OCI-LY7 (cell line): ENCODE measurements around the gene RAB11FIP4. TPM values are rescaled to one million over a fixed set of nuclear protein-coding genes. Genes with fewer than 3 reads are reported as not detected.

Experiments used
- BruUV-seq: library from RNA; stranded (reverse); fragments of 400-500 nt; replicated peaks from 2 replicates; lab custom pipeline; 2021; lab: Mats Ljungman, UMichigan
- CTCF ChIA-PET: fragments of 300-600 bp; sonication (Branson Sonifier 250); formaldehyde crosslinking; loops from one replicate; lab custom pipeline; 2022; ENCODE audit warnings: antibody characterized with exemption; ENCODE audit not compliant: unreplicated experiment; lab: Charles Lee
- POLR2A ChIA-PET: fragments of 300-600 bp; sonication (Branson Sonifier 250); formaldehyde crosslinking; loops from one replicate; lab custom pipeline; 2022; ENCODE audit warnings: antibody characterized with exemption; lab: Charles Lee
- DNase-seq: peaks from one replicate; pipeline ENCODE4 v3.0.0-alpha.2; 2015; ENCODE audit warnings: low spot score
- H2AFZ ChIP-seq: fragments of 200-600 bp; sonication (generic), shearing (Covaris generic); 2 replicates; pipeline ENCODE4 v1.6.1; 2014; ENCODE audit warnings: mild to moderate bottlenecking, antibody characterized with exemption, low read length, moderate library complexity
- H3K27ac ChIP-seq: fragments of 200-600 bp; sonication (generic); 2 replicates; pipeline ENCODE4 v1.5.1; 2014; ENCODE audit warnings: mixed run types, low read depth, mild to moderate bottlenecking, moderate library complexity, low read length, inconsistent platforms; ENCODE audit not compliant: poor library complexity, severe bottlenecking
- H3K36me3 ChIP-seq: fragments of 200-600 bp; sonication (generic); 2 replicates; pipeline ENCODE4 v1.6.1; 2014; ENCODE audit warnings: mild to moderate bottlenecking, antibody characterized with exemption, low read length, moderate library complexity, mixed read lengths; ENCODE audit not compliant: insufficient read depth
- H3K4me1 ChIP-seq: fragments of 200-600 bp; sonication (generic); 2 replicates; pipeline ENCODE4 v1.5.1; 2014; ENCODE audit warnings: mild to moderate bottlenecking, low read length; ENCODE audit not compliant: insufficient read depth, poor library complexity, severe bottlenecking
- H3K4me2 ChIP-seq: fragments of 200-600 bp; sonication (generic); 2 replicates; pipeline ENCODE4 v1.6.1; 2014; ENCODE audit warnings: mild to moderate bottlenecking, low read length
- H3K4me3 ChIP-seq: fragments of 200-600 bp; sonication (generic); 2 replicates; pipeline ENCODE4 v1.5.1; 2014; ENCODE audit warnings: mild to moderate bottlenecking, low read depth, low read length; ENCODE audit not compliant: poor library complexity, severe bottlenecking
- H3K79me2 ChIP-seq: fragments of 200-600 bp; sonication (generic); 2 replicates; pipeline ENCODE4 v1.6.1; 2016; ENCODE audit warnings: low read depth, mild to moderate bottlenecking, low read length, moderate library complexity, mixed read lengths; ENCODE audit not compliant: insufficient read depth
- H3K9me2 ChIP-seq: fragments of 200-600 bp; sonication (generic); 2 replicates; pipeline ENCODE4 v1.6.1; 2016; ENCODE audit warnings: mild to moderate bottlenecking, low read length, mixed read lengths; ENCODE audit not compliant: insufficient read depth
- H3K9me3 ChIP-seq: fragments of 200-600 bp; sonication (generic); 2 replicates; pipeline ENCODE4 v1.6.1; 2014; ENCODE audit warnings: mild to moderate bottlenecking, mixed run types, low read length, mixed read lengths
- H4K20me1 ChIP-seq: fragments of 200-600 bp; sonication (generic); 2 replicates; pipeline ENCODE4 v1.6.1; 2014; ENCODE audit warnings: mild to moderate bottlenecking, antibody characterized with exemption, low read length, moderate library complexity, mixed read lengths; ENCODE audit not compliant: insufficient read depth
- EZH2phosphoT487 ChIP-seq: fragments of 200-600 bp; sonication (generic); IDR thresholded peaks from 2 replicates; pipeline ENCODE4 v1.6.1; 2018; ENCODE audit warnings: low read depth, borderline replicate concordance, mild to moderate bottlenecking, mixed run types, antibody characterized with exemption, low read length, moderate library complexity, mixed read lengths
- intact Hi-C: fragments of 100-400 bp; cut with micrococcal nuclease; formaldehyde crosslinking; loops from one replicate; pipeline ENCODE4 v1.10.0; 2022; ENCODE audit not compliant: unreplicated experiment
- total RNA-seq, 2 experiments: library from RNA; depleted of rRNA in 1 of 2; stranded (reverse); fragments of >200 nt in 1 of 2; shearing (Covaris generic) in 1 of 2; gene quantifications; 2 replicates each; pipeline ENCODE4 v1.2.3, GENCODE V29; 2014 to 2022
- TF ChIP-seq, protein P1 (sequence below): fragments of 200-600 bp; sonication (generic); conservative IDR thresholded peaks from 2 replicates; pipeline ENCODE4 v1.5.1; 2014; ENCODE audit warnings: mild to moderate bottlenecking, antibody characterized with exemption, low read length, moderate library complexity, mixed read lengths

Gene RAB11FIP4
- total RNA-seq, 2 experiments from 2014 or later = 5.8 to 15.0 TPM

DNA sequence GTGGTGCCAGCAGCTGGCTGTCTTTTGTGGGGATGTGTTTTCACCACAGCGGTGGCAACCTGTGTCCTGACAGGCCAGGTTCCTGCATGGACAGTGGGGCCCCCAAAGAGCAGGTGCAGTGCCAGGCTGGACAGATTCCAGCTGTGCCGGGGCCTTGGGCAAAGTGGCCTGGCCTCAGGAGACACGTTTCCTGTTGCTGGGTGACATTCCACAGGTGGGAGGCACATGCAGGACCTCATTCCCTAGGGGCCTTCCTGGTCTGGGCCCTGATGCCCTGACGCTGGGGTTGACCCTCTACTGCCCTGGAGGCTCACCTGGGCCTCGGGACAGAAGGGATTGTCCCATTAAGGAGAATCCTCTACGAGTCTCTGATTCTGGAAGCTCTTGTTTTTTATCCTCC, 182.4 kb downstream of the RAB11FIP4 start:
- H3K36me3 ChIP-seq = no peaks in the 10 kb centered on the region
- no peaks in the 10 kb centered on the region for H3K79me2 ChIP-seq
- no peak overlapping the region for H3K4me3 ChIP-seq
- ChIA-PET CTCF (no interaction called here), POLR2A (no interaction called here)
- DNase-seq = no peak
- H2AFZ ChIP-seq = no peak overlapping the region
- no peaks in the 10 kb centered on the region for H3K9me2 ChIP-seq
- TF ChIP-seq, protein P1, sequence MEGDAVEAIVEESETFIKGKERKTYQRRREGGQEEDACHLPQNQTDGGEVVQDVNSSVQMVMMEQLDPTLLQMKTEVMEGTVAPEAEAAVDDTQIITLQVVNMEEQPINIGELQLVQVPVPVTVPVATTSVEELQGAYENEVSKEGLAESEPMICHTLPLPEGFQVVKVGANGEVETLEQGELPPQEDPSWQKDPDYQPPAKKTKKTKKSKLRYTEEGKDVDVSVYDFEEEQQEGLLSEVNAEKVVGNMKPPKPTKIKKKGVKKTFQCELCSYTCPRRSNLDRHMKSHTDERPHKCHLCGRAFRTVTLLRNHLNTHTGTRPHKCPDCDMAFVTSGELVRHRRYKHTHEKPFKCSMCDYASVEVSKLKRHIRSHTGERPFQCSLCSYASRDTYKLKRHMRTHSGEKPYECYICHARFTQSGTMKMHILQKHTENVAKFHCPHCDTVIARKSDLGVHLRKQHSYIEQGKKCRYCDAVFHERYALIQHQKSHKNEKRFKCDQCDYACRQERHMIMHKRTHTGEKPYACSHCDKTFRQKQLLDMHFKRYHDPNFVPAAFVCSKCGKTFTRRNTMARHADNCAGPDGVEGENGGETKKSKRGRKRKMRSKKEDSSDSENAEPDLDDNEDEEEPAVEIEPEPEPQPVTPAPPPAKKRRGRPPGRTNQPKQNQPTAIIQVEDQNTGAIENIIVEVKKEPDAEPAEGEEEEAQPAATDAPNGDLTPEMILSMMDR = no peak
- no peak for TF ChIP-seq EZH2phosphoT487
- no peaks in the 10 kb centered on the region for H3K4me1 ChIP-seq
- no peak overlapping the region for H3K4me2 ChIP-seq
- intact Hi-C loops = no loop called here
- BruUV-seq = no TSS peak
- no peaks in the 10 kb centered on the region for H3K9me3 ChIP-seq
- no peaks in the 10 kb centered on the region for H4K20me1 ChIP-seq
- H3K27ac ChIP-seq = no peak overlapping the region

DNA sequence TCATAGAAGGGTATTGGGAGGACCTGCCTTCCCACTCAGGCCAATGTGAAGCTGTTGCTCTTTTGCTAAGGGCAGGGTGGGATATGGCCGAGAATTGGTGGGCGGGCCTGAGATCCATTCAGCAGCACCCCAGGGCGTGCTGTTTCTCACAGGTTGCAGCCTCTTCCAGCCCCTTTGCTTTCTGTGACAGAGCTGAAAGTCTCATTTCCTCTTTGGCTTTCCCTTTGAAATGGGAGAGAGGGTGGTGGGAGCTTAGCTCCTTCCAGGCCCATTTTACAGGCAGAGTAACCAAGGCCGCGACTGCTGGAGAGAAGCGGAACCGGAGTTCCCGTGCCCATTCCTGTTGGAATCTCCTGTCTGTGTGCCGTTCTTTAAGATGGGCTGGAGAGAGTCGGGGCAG, 183.0 kb downstream of the RAB11FIP4 start:
- ChIA-PET CTCF (no interaction called here), POLR2A (no interaction called here)
- Histone ChIP-seq H3K9me2 (no peaks in the 10 kb centered on the region), H3K4me2 (no peak overlapping the region), H3K36me3 (no peaks in the 10 kb centered on the region), H3K9me3 (no peaks in the 10 kb centered on the region), H3K27ac (no peak overlapping the region), H2AFZ (no peak overlapping the region), H3K4me1 (no peaks in the 10 kb centered on the region), H3K4me3 (no peak overlapping the region), H4K20me1 (no peaks in the 10 kb centered on the region), H3K79me2 (no peaks in the 10 kb centered on the region)
- no TSS peak for BruUV-seq
- no peak for DNase-seq
- intact Hi-C loops = no loop called here
- TF ChIP-seq, protein P1 = no peak
- TF ChIP-seq EZH2phosphoT487 = no peak

DNA sequence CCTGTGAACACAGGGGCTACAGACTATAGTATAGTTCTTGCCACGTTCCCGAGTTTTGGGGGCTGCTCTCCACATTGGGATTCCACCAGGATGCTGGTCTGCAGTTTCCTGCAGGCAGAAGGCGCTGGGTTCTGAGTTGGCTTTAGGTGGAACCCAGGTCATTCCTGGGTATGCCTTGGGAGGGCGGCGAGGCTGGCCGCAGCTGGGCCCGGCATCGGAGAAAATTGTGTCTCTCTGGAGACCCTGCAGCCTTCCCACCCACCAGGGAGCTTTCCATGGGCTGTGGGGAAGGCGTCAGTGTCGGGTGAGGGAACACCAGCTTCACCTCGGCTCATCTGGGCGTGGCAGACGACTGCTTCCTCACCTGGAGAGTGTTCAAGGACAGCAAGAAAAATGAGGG, 183.6 kb downstream of the RAB11FIP4 start:
- Histone ChIP-seq H3K4me1 (no peaks in the 10 kb centered on the region), H3K27ac (no peak overlapping the region), H4K20me1 (no peaks in the 10 kb centered on the region), H3K36me3 (no peaks in the 10 kb centered on the region), H3K4me3 (no peak overlapping the region), H2AFZ (no peak overlapping the region), H3K79me2 (no peaks in the 10 kb centered on the region), H3K9me2 (no peaks in the 10 kb centered on the region), H3K4me2 (no peak overlapping the region), H3K9me3 (no peaks in the 10 kb centered on the region)
- no peak for DNase-seq
- TF ChIP-seq, protein P1 = no peak
- no peak for TF ChIP-seq EZH2phosphoT487
- BruUV-seq = no TSS peak
- ChIA-PET POLR2A (no interaction called here), CTCF (no interaction called here)
- intact Hi-C loops = no loop called here
